Spleen (tissue), 11 donors: ENCODE results near the gene ATXN7. TPM values are rescaled to one million over a fixed set of nuclear protein-coding genes. Genes with fewer than 3 reads are reported as not detected.

Experiments used
- DNase-seq: peaks from one replicate; pipeline ENCODE4 v3.0.0-alpha.2; 2020
- H3K27ac ChIP-seq, 8 donors: fragments of 200-600 bp; sonication (generic) in 7 of 8; 1 replicate in 4 of 8; 2 replicates in 4 of 8; pipeline versions ENCODE4 v1.5.0 to v1.8.0; 2016 to 2021; ENCODE audit warnings: inconsistent platforms in 4 of 8, mild to moderate bottlenecking in 4 of 8, moderate library complexity in 1 of 8
- H3K27me3 ChIP-seq, 7 donors: fragments of 200-600 bp; sonication (generic) in 6 of 7; replicated peaks in 1 of 7; 1 replicate in 4 of 7; 2 replicates in 3 of 7; pipeline versions ENCODE4 v1.5.0 to v1.8.0; 2016 to 2021; ENCODE audit warnings: inconsistent platforms in 3 of 7, mild to moderate bottlenecking in 1 of 7
- H3K36me3 ChIP-seq, 6 donors: fragments of 200-600 bp; sonication (generic) in 5 of 6; 1 replicate in 4 of 6; 2 replicates in 2 of 6; pipeline versions ENCODE4 v1.5.0 to v1.8.0; 2016 to 2021; ENCODE audit warnings: inconsistent platforms in 2 of 6
- H3K4me1 ChIP-seq, 6 donors: fragments of 200-600 bp; sonication (generic) in 5 of 6; 1 replicate in 3 of 6; 2 replicates in 3 of 6; pipeline versions ENCODE4 v1.5.0 to v1.8.0; 2016 to 2021; ENCODE audit warnings: inconsistent platforms in 3 of 6
- H3K4me3 ChIP-seq, 8 donors: fragments of 200-600 bp; sonication (generic) in 7 of 8; 1 replicate in 4 of 8; 2 replicates in 4 of 8; pipeline versions ENCODE4 v1.5.0 to v1.8.0; 2016 to 2021; ENCODE audit warnings: inconsistent platforms in 4 of 8, mild to moderate bottlenecking in 4 of 8, moderate library complexity in 2 of 8
- H3K9me3 ChIP-seq, 8 donors: fragments of 200-600 bp; sonication (generic) in 7 of 8; 1 replicate in 4 of 8; 2 replicates in 4 of 8; pipeline versions ENCODE4 v1.5.0 to v1.8.0; 2016 to 2021; ENCODE audit warnings: inconsistent platforms in 4 of 8
- CTCF ChIP-seq, 11 experiments: fragments of 200-600 bp in 7 of 11; fragments of 450-650 bp in 4 of 11; sonication (generic) in 4 of 11; IDR thresholded peaks in 8 of 11; conservative IDR thresholded peaks in 3 of 11; 1 replicate in 7 of 11; 2 replicates in 4 of 11; pipeline versions ENCODE4 v1.4.0 to v1.8.0; 2016 to 2021; ENCODE audit warnings: antibody characterized with exemption in 11 of 11, inconsistent platforms in 4 of 11, mild to moderate bottlenecking in 1 of 11
- POLR2A ChIP-seq, 3 donors: fragments of 450-650 bp; IDR thresholded peaks; one replicate each; pipeline ENCODE4 v1.5.1; 2017; ENCODE audit warnings: antibody characterized with exemption in 3 of 3, mild to moderate bottlenecking in 1 of 3
- POLR2AphosphoS5 ChIP-seq, 3 donors: sonication (generic); formaldehyde crosslinking; IDR thresholded peaks; one replicate each; pipeline ENCODE4 v1.5.1; 2017; ENCODE audit warnings: antibody characterized with exemption in 3 of 3
- WGBS, 5 donors: extraction: QIAGEN DNeasy Blood & Tissue Kit in 3 of 5; methylation state at CpG; one replicate each; pipeline versions ENCODE4 v1.1.5 to v1.1.7; 2013 to 2018; 5-methylcytosine and 5-hydroxymethylcytosine counted together
- intact Hi-C: fragments of 100-400 bp; cut with DNase I; formaldehyde crosslinking; loops from one replicate; pipeline ENCODE4 v1.15.0; 2023; ENCODE audit warnings: low total_unique reads
- polyA plus RNA-seq, 3 donors: library from polyadenylated mRNA; stranded (reverse); fragments of 200-250 nt; gene quantifications; one replicate each; pipeline ENCODE4 v1.2.1, GENCODE V29; 2013
- total RNA-seq, 7 donors: library from RNA; depleted of rRNA in 3 of 7; stranded (reverse); fragments of >200 nt in 3 of 7; fragmentation: NEBNext Ultra II Directional in 4 of 7; extraction: Animal tissue kit (Norgen Biotek cat#: 25700) in 4 of 7; gene quantifications; one replicate each; pipeline versions ENCODE4 v1.1.0 to v1.2.1, GENCODE V29; 2016 to 2021
- donor health status: healthy with polysubstance abuse.
- donor health status: DM: no; HTN: no; CAD: no; lungs with moderate emphysema.
- donor health status: DM: no; HTN: no; CAD: no.
- donor health status: Bipolar disorder and iron deficiency.
- donor health status: healthy.
- donor health status: DM: no; HTN: no; CAD: no.
- donor health status: DM: yes; HTN: yes; CAD: no.

ATXN7 gene
- total and polyA plus RNA-seq, 10 donors: 1.9 to 91.8 (median 54.7) TPM

GRCh38 chr3:63998852-63999754 lies 135.4 kb downstream of the ATXN7 start:
- no peak for DNase-seq
- H3K36me3 ChIP-seq: peaks cover 0 to 100% (median 65%) of the 10 kb centered on the region in 6 donors
- H3K4me3 ChIP-seq: no peak overlapping the region
- TF ChIP-seq POLR2AphosphoS5 (IDR thresholded peaks at IDR 0.05) (no peak), POLR2A (IDR thresholded peaks at IDR 0.05) (no peak), CTCF (IDR thresholded peaks at IDR 0.05 in 8 of 11, conservative IDR thresholded peaks at IDR 0.05 in 3 of 11) (no peak)
- 88 to 92% (median 90%) methylated on average over 10 of the region's 10 CpGs for WGBS, 5 donors
- no peaks in the 10 kb centered on the region for H3K9me3 ChIP-seq
- H3K4me1 ChIP-seq: peaks cover 0 to 14% (median 0%) of the 10 kb centered on the region in 6 donors
- H3K27ac ChIP-seq: no peak overlapping the region
- intact Hi-C loops: no loop called here
- H3K27me3 ChIP-seq: no peaks in the 10 kb centered on the region

- TF ChIP-seq POLR2AphosphoS5 (IDR thresholded peaks at IDR 0.05) (no peak), POLR2A (IDR thresholded peaks at IDR 0.05) (no peak), CTCF (IDR thresholded peaks at IDR 0.05 in 8 of 11, conservative IDR thresholded peaks at IDR 0.05 in 3 of 11) (no peak)
- Histone ChIP-seq H3K36me3 (peaks cover 0 to 100% (median 66%) of the 10 kb centered on the region in 6 donors), H3K9me3 (no peaks in the 10 kb centered on the region), H3K4me3 (no peak overlapping the region), H3K27ac (no peak overlapping the region), H3K27me3 (no peaks in the 10 kb centered on the region), H3K4me1 (peaks cover 0 to under 1% (median 0%) of the 10 kb centered on the region in 6 donors)
- intact Hi-C loops: no loop called here
- WGBS, 5 donors: 89 to 96% (median 95%) methylated on average over 9 of the region's 9 CpGs
- DNase-seq: no peak
Measured at GRCh38 chr3:64000453-64001055, 136.9 kb downstream of the ATXN7 start.

GRCh38 chr3:64002233-64002632 lies 138.6 kb downstream of the ATXN7 start:
- TF ChIP-seq CTCF (IDR thresholded peaks at IDR 0.05 in 8 of 11, conservative IDR thresholded peaks at IDR 0.05 in 3 of 11) (no peak), POLR2AphosphoS5 (IDR thresholded peaks at IDR 0.05) (no peak), POLR2A (IDR thresholded peaks at IDR 0.05) (no peak)
- H3K27ac ChIP-seq: no peak overlapping the region
- DNase-seq: no peak
- intact Hi-C loops: no loop called here
- peaks cover 0 to under 1% (median 0%) of the 10 kb centered on the region in 6 donors for H3K4me1 ChIP-seq
- H3K4me3 ChIP-seq: no peak overlapping the region
- H3K27me3 ChIP-seq: no peaks in the 10 kb centered on the region
- peaks cover 0 to 100% (median 59%) of the 10 kb centered on the region in 6 donors for H3K36me3 ChIP-seq
- H3K9me3 ChIP-seq: no peaks in the 10 kb centered on the region
- 83 to 95% (median 94%) methylated on average over 4 of the region's 4 CpGs for WGBS, 5 donors

- TF ChIP-seq POLR2A (IDR thresholded peaks at IDR 0.05): no peak
- no peaks in the 10 kb centered on the region for H3K9me3 ChIP-seq
- intact Hi-C loops: no loop called here
- no peak for DNase-seq
- no peaks in the 10 kb centered on the region for H3K27me3 ChIP-seq
- H3K4me3 ChIP-seq: no peak overlapping the region
- peaks cover 0 to 14% (median 0%) of the 10 kb centered on the region in 6 donors for H3K4me1 ChIP-seq
- no peak overlapping the region for H3K27ac ChIP-seq
- WGBS, 5 donors: 86 to 91% (median 88%) methylated on average over 2 of the region's 2 CpGs
- H3K36me3 ChIP-seq: peaks cover 0 to 100% (median 70%) of the 10 kb centered on the region in 6 donors
Measured at GRCh38 chr3:64003589-64003988, 139.9 kb downstream of the ATXN7 start.
